GM12892 (cell line): ENCODE data around the gene ACP6.

ENCODE experiments used
- POLR2A ChIP-seq: IDR thresholded peaks from 2 replicates; pipeline ENCODE4 v1.6.1; 2011; ENCODE audit warnings: low read depth, low read length, control low read depth
- POLR2AphosphoS5 ChIP-seq: IDR thresholded peaks from 2 replicates; pipeline ENCODE4 v1.6.1; 2011; ENCODE audit warnings: low read depth, low read length, control low read depth
- TAF1 ChIP-seq: IDR thresholded peaks from 2 replicates; pipeline ENCODE4 v1.6.1; 2011; ENCODE audit warnings: low read depth, mild to moderate bottlenecking, control low read depth, low read length, borderline replicate concordance

- TF ChIP-seq POLR2A (no peak), POLR2AphosphoS5 (no peak), TAF1 (no peak)
Observed at GRCh38 chr1:147669469-147670318, 630 bp downstream of the ACP6 start.
